ENCODE measurements around the gene BCAS1.

- TF ChIP-seq POLR2A (IDR thresholded peaks at IDR 0.05) (no peak), CTCF (IDR thresholded peaks at IDR 0.05) (no peak)
Observed at GRCh38 chr20:53952528-53953096, 117.8 kb downstream of the BCAS1 start.
